GM12874 (cell line): ENCODE measurements around the gene POPDC2.

Source experiments
- CTCF ChIP-seq: IDR thresholded peaks from 2 replicates; pipeline ENCODE4 v1.5.1; 2011; ENCODE audit warnings: low read depth, mild to moderate bottlenecking, control low read depth, low read length, moderate library complexity; ENCODE audit not compliant: insufficient read depth

The POPDC2 gene

GRCh38 chr3:119643528-119643927 is 16.9 kb downstream of the POPDC2 start:
- TF ChIP-seq CTCF: no peak

GRCh38 chr3:119642746-119643473 is 17.5 kb downstream of the POPDC2 start:
- no peak for TF ChIP-seq CTCF

- TF ChIP-seq CTCF: no peak
These were observed 19.0 kb downstream of the POPDC2 start for GRCh38 chr3:119641416-119641815.

GRCh38 chr3:119639494-119640350 is 20.7 kb downstream of the POPDC2 start:
- no peak for TF ChIP-seq CTCF

- TF ChIP-seq CTCF: no peak
These were observed 22.5 kb downstream of the POPDC2 start for GRCh38 chr3:119637679-119638477.

- no peak for TF ChIP-seq CTCF
These were observed 23.3 kb downstream of the POPDC2 start for GRCh38 chr3:119636891-119637611.

GRCh38 chr3:119636249-119636648 is 24.1 kb downstream of the POPDC2 start:
- no peak for TF ChIP-seq CTCF
